Mesothelial cell of epicardium (in vitro differentiated cells): ENCODE measurements around the gene ABI1. TPM values are rescaled to one million over a fixed set of nuclear protein-coding genes. Genes with fewer than 3 reads are reported as not detected.

ENCODE experiments used
- DNase-seq, 2 experiments: peaks; one replicate each; pipeline ENCODE4 v3.0.0; 2021; ENCODE audit warnings: low spot score in 2 of 2; ENCODE audit not compliant: unreplicated experiment in 2 of 2
- H3K27ac Mint-ChIP-seq: 2 replicates; pipeline ENCODE4 v1.8.0; 2021; ENCODE audit warnings: mixed read lengths
- H3K27me3 Mint-ChIP-seq: 2 replicates; pipeline ENCODE4 v1.8.0; 2021; ENCODE audit warnings: low read depth, mixed read lengths
- H3K36me3 Mint-ChIP-seq: 2 replicates; pipeline ENCODE4 v1.8.0; 2021; ENCODE audit warnings: mixed read lengths
- H3K4me1 Mint-ChIP-seq: 2 replicates; pipeline ENCODE4 v1.8.0; 2021; ENCODE audit warnings: mixed read lengths
- H3K4me3 Mint-ChIP-seq: 2 replicates; pipeline ENCODE4 v1.8.0; 2021; ENCODE audit warnings: mild to moderate bottlenecking, moderate library complexity, mixed read lengths
- H3K9me3 Mint-ChIP-seq: 2 replicates; pipeline ENCODE4 v1.8.0; 2021; ENCODE audit warnings: mixed read lengths
- total RNA-seq: library from RNA; stranded (reverse); gene quantifications from 3 replicates; pipeline ENCODE4 v1.2.1, GENCODE V29; 2021
- TF ChIP-seq, protein P1 (sequence below): fragments of 200-600 bp; sonication (generic); IDR thresholded peaks from one replicate; pipeline ENCODE4 v1.5.0; 2021; ENCODE audit warnings: antibody characterized with exemption; ENCODE audit not compliant: unreplicated experiment

ABI1 gene
- total RNA-seq, 1 donor from 2014 or later: 41.3 TPM

DNA sequence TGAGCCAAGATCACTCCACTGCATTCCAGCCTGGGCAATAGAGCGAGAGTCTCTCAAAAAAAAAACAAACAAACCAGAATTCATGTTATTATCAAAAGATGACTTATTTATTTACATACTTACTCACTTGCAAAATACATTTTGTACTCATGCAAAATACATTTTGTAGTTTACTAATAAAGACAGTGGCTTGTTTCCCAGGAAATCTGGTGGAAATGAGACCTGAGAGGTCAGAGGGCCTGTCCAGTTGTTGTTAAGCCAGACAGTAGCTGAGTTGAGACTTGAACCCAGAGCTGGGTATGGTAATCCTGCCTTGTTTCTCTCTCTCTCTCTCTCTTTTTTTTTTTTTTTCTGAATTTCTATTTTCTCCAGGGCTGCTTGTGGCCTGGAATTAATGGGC lies 133.8 kb downstream of the ABI1 start:
- Mint-ChIP-seq H3K4me3 (no peak overlapping the region), H3K9me3 (no peaks in the 10 kb centered on the region), H3K27me3 (no peaks in the 10 kb centered on the region), H3K27ac (no peak overlapping the region), H3K36me3 (peaks cover 15% of the 10 kb centered on the region), H3K4me1 (no peaks in the 10 kb centered on the region)
- TF ChIP-seq, protein P1, sequence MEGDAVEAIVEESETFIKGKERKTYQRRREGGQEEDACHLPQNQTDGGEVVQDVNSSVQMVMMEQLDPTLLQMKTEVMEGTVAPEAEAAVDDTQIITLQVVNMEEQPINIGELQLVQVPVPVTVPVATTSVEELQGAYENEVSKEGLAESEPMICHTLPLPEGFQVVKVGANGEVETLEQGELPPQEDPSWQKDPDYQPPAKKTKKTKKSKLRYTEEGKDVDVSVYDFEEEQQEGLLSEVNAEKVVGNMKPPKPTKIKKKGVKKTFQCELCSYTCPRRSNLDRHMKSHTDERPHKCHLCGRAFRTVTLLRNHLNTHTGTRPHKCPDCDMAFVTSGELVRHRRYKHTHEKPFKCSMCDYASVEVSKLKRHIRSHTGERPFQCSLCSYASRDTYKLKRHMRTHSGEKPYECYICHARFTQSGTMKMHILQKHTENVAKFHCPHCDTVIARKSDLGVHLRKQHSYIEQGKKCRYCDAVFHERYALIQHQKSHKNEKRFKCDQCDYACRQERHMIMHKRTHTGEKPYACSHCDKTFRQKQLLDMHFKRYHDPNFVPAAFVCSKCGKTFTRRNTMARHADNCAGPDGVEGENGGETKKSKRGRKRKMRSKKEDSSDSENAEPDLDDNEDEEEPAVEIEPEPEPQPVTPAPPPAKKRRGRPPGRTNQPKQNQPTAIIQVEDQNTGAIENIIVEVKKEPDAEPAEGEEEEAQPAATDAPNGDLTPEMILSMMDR: no peak
- no peak for DNase-seq

DNA sequence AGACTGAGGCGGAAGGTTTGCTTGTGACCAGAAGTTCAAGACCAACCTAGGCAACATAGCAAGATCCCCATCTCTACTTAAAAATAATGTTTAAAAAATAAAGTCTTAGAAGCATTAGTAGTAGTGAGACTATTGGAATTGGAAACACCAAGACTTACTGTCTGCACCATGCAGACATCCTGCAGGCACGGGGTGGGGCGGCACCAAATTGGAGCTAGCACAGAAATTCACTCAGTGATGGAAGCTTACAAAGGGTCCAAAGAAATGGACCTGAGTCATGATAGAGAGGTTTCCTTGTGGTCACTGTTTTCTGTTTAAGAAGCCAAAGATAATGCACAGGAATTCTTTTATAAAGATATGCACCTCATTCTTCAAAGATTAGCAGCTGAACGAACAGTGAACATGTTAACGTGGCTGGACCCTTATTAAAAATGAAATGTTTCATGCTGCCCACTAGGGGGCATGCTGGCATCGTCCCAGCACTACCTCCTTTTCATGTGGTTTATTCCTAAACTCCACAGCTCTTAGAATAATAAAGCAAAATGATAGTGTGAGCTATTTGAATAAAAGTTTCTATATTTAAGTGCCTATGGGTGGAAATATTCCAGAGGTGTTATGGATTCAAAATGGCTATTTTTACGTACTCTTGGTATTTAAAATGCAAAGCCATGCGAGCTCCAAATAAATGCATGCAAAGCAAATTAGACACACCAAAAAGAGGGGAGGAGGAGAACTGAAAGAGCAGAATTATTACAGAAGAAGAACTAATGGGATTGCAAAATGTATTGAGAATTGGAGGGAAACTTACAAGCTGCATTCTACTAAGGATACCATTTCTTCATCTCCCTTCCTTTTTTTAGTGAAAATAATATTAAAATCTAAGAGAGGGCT lies 134.7 kb downstream of the ABI1 start:
- no peaks in the 10 kb centered on the region for H3K9me3 Mint-ChIP-seq
- TF ChIP-seq, protein P1: peak; percentile 93

DNA sequence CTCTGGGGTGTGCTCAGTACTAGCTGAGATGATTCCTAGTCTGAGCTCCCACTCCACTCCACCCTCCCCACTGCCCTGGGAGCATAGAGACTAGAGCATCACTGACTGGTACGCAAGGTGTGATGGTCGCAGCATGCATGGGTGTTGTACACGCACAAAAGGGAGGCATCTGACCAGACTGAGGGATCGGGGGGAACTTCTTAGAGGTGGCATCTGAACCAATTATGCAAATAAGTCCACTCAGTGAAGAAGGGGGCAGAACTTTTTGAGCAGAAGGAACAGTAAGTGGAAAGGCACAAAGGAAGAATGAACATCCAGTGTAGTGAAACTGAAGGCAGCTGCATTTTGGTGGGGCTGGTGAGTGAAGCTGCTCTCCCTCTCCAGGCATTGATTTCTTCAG lies 137.7 kb downstream of the ABI1 start:
- TF ChIP-seq, protein P1: no peak
- peaks cover 14% of the 10 kb centered on the region for H3K36me3 Mint-ChIP-seq
- DNase-seq: no peak
- H3K4me1 Mint-ChIP-seq: no peaks in the 10 kb centered on the region
- no peak overlapping the region for H3K4me3 Mint-ChIP-seq
- no peak overlapping the region for H3K27ac Mint-ChIP-seq
- H3K9me3 Mint-ChIP-seq: no peaks in the 10 kb centered on the region
- no peaks in the 10 kb centered on the region for H3K27me3 Mint-ChIP-seq

More for the DNA sequence above, 134.7 kb downstream of the ABI1 start:
- no peak overlapping the region for H3K27ac Mint-ChIP-seq
- H3K27me3 Mint-ChIP-seq: no peaks in the 10 kb centered on the region
- H3K4me3 Mint-ChIP-seq: no peak overlapping the region
- H3K4me1 Mint-ChIP-seq: no peaks in the 10 kb centered on the region
- DNase-seq: peak; percentile 36 to 66
- peaks cover 13% of the 10 kb centered on the region for H3K36me3 Mint-ChIP-seq

GRCh38 chr10:26721561-26721960 lies 139.2 kb downstream of the ABI1 start:
- Mint-ChIP-seq H3K9me3 (no peaks in the 10 kb centered on the region), H3K36me3 (peaks cover 11% of the 10 kb centered on the region), H3K27me3 (no peaks in the 10 kb centered on the region), H3K4me3 (no peak overlapping the region), H3K4me1 (no peaks in the 10 kb centered on the region), H3K27ac (no peak overlapping the region)
- no peak for DNase-seq
- TF ChIP-seq, protein P1: no peak

DNA sequence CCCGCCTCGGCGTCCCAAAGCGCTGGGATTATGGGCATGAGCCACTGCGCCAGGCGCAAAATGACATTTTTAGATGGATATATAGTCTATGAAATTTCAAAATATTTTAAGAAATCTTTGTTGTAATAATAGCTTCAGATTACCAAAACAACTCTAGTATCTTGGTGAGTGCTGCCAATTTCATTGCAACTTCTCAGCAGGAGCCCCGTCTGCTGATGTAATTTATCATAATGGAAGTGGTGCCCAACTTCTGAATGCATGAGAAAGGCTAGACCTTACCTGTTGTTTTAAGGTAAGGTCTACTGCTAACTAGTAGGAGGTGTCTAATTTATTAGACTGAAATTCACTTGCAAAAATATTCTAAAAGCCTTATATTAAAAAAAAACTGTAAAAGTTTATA lies 143.3 kb downstream of the ABI1 start:
- Mint-ChIP-seq H3K36me3 (peaks cover 15% of the 10 kb centered on the region), H3K27me3 (no peaks in the 10 kb centered on the region), H3K4me3 (no peak overlapping the region), H3K9me3 (no peaks in the 10 kb centered on the region), H3K27ac (no peak overlapping the region), H3K4me1 (no peaks in the 10 kb centered on the region)
- TF ChIP-seq, protein P1: no peak
- DNase-seq: no peak
